ENCODE measurements around the gene SEMA4C. TPM values are rescaled to one million over a fixed set of nuclear protein-coding genes. Genes with fewer than 3 reads are reported as not detected.
A peak's percentile ranks its signal among the peaks of the same experiment; 100 is the strongest.

SEMA4C gene
- total and polyA plus RNA-seq, 9 of the 15 experiments (the other 6 are each of a cell fraction or from before 2014, with no cell fraction given), result 0.32 to 59.7 (median 23.9) TPM

- TF ChIP-seq ZNF318 (IDR thresholded peaks at IDR 0.05; ENCODE audit: borderline replicate concordance in 1 of 2, low read depth in 1 of 2) (no peak), JUNB (CRISPR knock-in tag; conservative IDR thresholded peaks at IDR 0.05) (no peak), TCF3 (CRISPR knock-in tag; IDR thresholded peaks at IDR 0.05) (peak; percentile 23; the same call in 1 of the 2 replicates), HNRNPLL (IDR thresholded peaks at IDR 0.05; ENCODE audit: low read depth, low read length, poor library complexity, severe bottlenecking) (no peak), RBM22 (IDR thresholded peaks at IDR 0.05; ENCODE audit: low read depth, low read length, poor library complexity, severe bottlenecking) (peak; percentile 59), ZNF347 (CRISPR knock-in tag; IDR thresholded peaks at IDR 0.05; ENCODE audit: low read depth) (no peak), CHD1 (IDR thresholded peaks at IDR 0.05; ENCODE audit: low read length) (no peak), MYC (IDR thresholded peaks at IDR 0.05; ENCODE audit: low read depth, low read length) (peak; percentile 51), MYC (CRISPR knock-in tag; IDR thresholded peaks at IDR 0.05; ENCODE audit: borderline replicate concordance, low read depth) (0 out of 2 replicates have a peak, but pooled peaks have one; percentile 17), ZNF592 (IDR thresholded peaks at IDR 0.05) (peak; percentile 70; the same call in 1 of the 2 replicates), ZNF75A (CRISPR knock-in tag; IDR thresholded peaks at IDR 0.05) (no peak; the same call in 1 of the 2 replicates), TSC22D4 (tag; IDR thresholded peaks at IDR 0.05) (no peak), ZNF717 (CRISPR knock-in tag; IDR thresholded peaks at IDR 0.05) (no peak), ATF4 (CRISPR knock-in tag; IDR thresholded peaks at IDR 0.05) (no peak)
Measured at GRCh38 chr2:96857667-96858372, 12.1 kb downstream of the SEMA4C start, which contains the start of gene ANKRD39 (continued).
